Peyer's patch (tissue), 4 donors: ENCODE results near the gene EFNA1. TPM values are rescaled to one million over a fixed set of nuclear protein-coding genes. Genes with fewer than 3 reads are reported as not detected.

Source experiments
- DNase-seq, 3 donors: peaks; one replicate each; pipeline ENCODE4 v3.0.0-alpha.2; 2017 to 2019
- H3K27ac ChIP-seq, 4 donors: fragments of 200-600 bp; sonication (generic); one replicate each; pipeline ENCODE4 v1.5.1; 2016 to 2019
- H3K27me3 ChIP-seq, 2 donors: fragments of 200-600 bp; sonication (generic); one replicate each; pipeline ENCODE4 v1.5.1; 2019
- H3K36me3 ChIP-seq, 3 donors: fragments of 200-600 bp; sonication (generic); one replicate each; pipeline ENCODE4 v1.5.1; 2016 to 2019
- H3K4me1 ChIP-seq, 4 donors: fragments of 200-600 bp; sonication (generic); one replicate each; pipeline ENCODE4 v1.5.1; 2016 to 2019
- H3K4me3 ChIP-seq, 4 donors: fragments of 200-600 bp; sonication (generic); 1 replicate in 3 of 4; 2 replicates in 1 of 4; pipeline ENCODE4 v1.5.1; 2016 to 2019; ENCODE audit warnings: mild to moderate bottlenecking in 1 of 4
- H3K9me3 ChIP-seq, 4 donors: fragments of 200-600 bp; sonication (generic); one replicate each; pipeline ENCODE4 v1.5.1; 2016 to 2019; ENCODE audit warnings: mild to moderate bottlenecking in 1 of 4
- CTCF ChIP-seq, 6 experiments: fragments of 450-650 bp in 4 of 6; fragments of 200-600 bp in 2 of 6; sonication (generic) in 1 of 6; IDR thresholded peaks; one replicate each; pipeline ENCODE4 v1.5.1; 2017 to 2019; ENCODE audit warnings: antibody characterized with exemption in 6 of 6, mild to moderate bottlenecking in 3 of 6, moderate library complexity in 1 of 6
- POLR2A ChIP-seq, 2 donors: fragments of 450-650 bp; IDR thresholded peaks; one replicate each; pipeline ENCODE4 v1.5.1; 2017; ENCODE audit warnings: antibody characterized with exemption in 2 of 2, mild to moderate bottlenecking in 2 of 2, moderate library complexity in 2 of 2
- total RNA-seq, 4 donors: library from RNA; depleted of rRNA; stranded (reverse); fragments of >200 nt; gene quantifications; one replicate each; pipeline ENCODE4 v1.1.0, GENCODE V29; 2016

The EFNA1 gene
- total RNA-seq, 4 donors from 2014 or later, result 13.2 to 166 (median 145) TPM

GRCh38 chr1:155086856-155087535 is 40.7 kb upstream of the EFNA1 start:
- no peak for TF ChIP-seq CTCF (IDR thresholded peaks at IDR 0.05)
- TF ChIP-seq POLR2A (IDR thresholded peaks at IDR 0.05), result no peak
- H3K27ac ChIP-seq, result no peak overlapping the region
- peak in 1 of 3 donors; percentile 47 for DNase-seq
- no peaks in the 10 kb centered on the region for H3K36me3 ChIP-seq
- no peaks in the 10 kb centered on the region for H3K9me3 ChIP-seq
- peaks cover 9 to 46% (median 19%) of the 10 kb centered on the region in 4 donors for H3K4me1 ChIP-seq
- H3K27me3 ChIP-seq, result peaks cover 0 to 16% of the 10 kb centered on the region in 2 donors
- no peak overlapping the region for H3K4me3 ChIP-seq

GRCh38 chr1:155091071-155092051 is 36.3 kb upstream of the EFNA1 start:
- no peaks in the 10 kb centered on the region for H3K27me3 ChIP-seq

GRCh38 chr1:155092131-155092530 is 35.5 kb upstream of the EFNA1 start:
- H3K4me3 ChIP-seq, result no peak overlapping the region
- no peaks in the 10 kb centered on the region for H3K9me3 ChIP-seq
- peaks cover 0 to 20% (median 3%) of the 10 kb centered on the region in 4 donors for H3K4me1 ChIP-seq
- H3K36me3 ChIP-seq, result no peaks in the 10 kb centered on the region
- TF ChIP-seq POLR2A (IDR thresholded peaks at IDR 0.05), result no peak
- TF ChIP-seq CTCF (IDR thresholded peaks at IDR 0.05), result no peak
- no peak overlapping the region for H3K27ac ChIP-seq
- H3K27me3 ChIP-seq, result no peaks in the 10 kb centered on the region
- DNase-seq, result peak in 1 of 3 donors; percentile 22

More at GRCh38 chr1:155091071-155092051, 36.3 kb upstream of the EFNA1 start:
- no peak overlapping the region for H3K27ac ChIP-seq
- no peak overlapping the region for H3K4me3 ChIP-seq
- peaks cover 0 to 23% (median 4%) of the 10 kb centered on the region in 4 donors for H3K4me1 ChIP-seq
- DNase-seq, result peak; percentile 76 to 90 (median 84)
- no peaks in the 10 kb centered on the region for H3K36me3 ChIP-seq
- no peaks in the 10 kb centered on the region for H3K9me3 ChIP-seq
- peak; percentile 95 to 98 (median 97) for TF ChIP-seq CTCF (IDR thresholded peaks at IDR 0.05)
- TF ChIP-seq POLR2A (IDR thresholded peaks at IDR 0.05), result no peak

- TF ChIP-seq CTCF (IDR thresholded peaks at IDR 0.05), result no peak
- no peak for TF ChIP-seq POLR2A (IDR thresholded peaks at IDR 0.05)
Observed at GRCh38 chr1:155092641-155093040, 35.0 kb upstream of the EFNA1 start.

GRCh38 chr1:155093911-155094621 is 33.6 kb upstream of the EFNA1 start:
- Histone ChIP-seq H3K4me1 (peaks cover 0 to 20% (median 3%) of the 10 kb centered on the region in 4 donors), H3K27me3 (no peaks in the 10 kb centered on the region), H3K27ac (peak overlapping the region in 2 of 4 donors; percentile 46 to 50), H3K4me3 (no peak overlapping the region), H3K9me3 (no peaks in the 10 kb centered on the region), H3K36me3 (no peaks in the 10 kb centered on the region)
- peak in 2 of 3 donors; percentile 50 to 55 for DNase-seq
- TF ChIP-seq CTCF (IDR thresholded peaks at IDR 0.05) (peak in 4 of 6 experiments; percentile 24 to 66 (median 58)), POLR2A (IDR thresholded peaks at IDR 0.05) (no peak)

More at GRCh38 chr1:155092641-155093040, 35.0 kb upstream of the EFNA1 start:
- H3K9me3 ChIP-seq, result no peaks in the 10 kb centered on the region
- H3K4me1 ChIP-seq, result peaks cover 0 to 20% (median 3%) of the 10 kb centered on the region in 4 donors
- H3K27ac ChIP-seq, result no peak overlapping the region
- H3K4me3 ChIP-seq, result no peak overlapping the region
- no peaks in the 10 kb centered on the region for H3K27me3 ChIP-seq
- peak in 1 of 3 donors; percentile 41 for DNase-seq
- H3K36me3 ChIP-seq, result no peaks in the 10 kb centered on the region
